ENCODE data around the gene SMG7.

SMG7 gene

GRCh38 chr1:183569141-183569540 is 96.8 kb downstream of the SMG7 start:
- no peak for DNase-seq

- DNase-seq: no peak
Measured at GRCh38 chr1:183569801-183570200, 97.5 kb downstream of the SMG7 start.

GRCh38 chr1:183570451-183570850 is 98.2 kb downstream of the SMG7 start:
- no peak for DNase-seq

- DNase-seq: no peak
Measured at GRCh38 chr1:183571678-183572268, 99.5 kb downstream of the SMG7 start.

GRCh38 chr1:183572721-183573120 is 100.4 kb downstream of the SMG7 start:
- no peak for DNase-seq

- DNase-seq: no peak
Measured at GRCh38 chr1:183575606-183576005, 103.3 kb downstream of the SMG7 start.

- DNase-seq: no peak
Measured at GRCh38 chr1:183576537-183576936, 104.2 kb downstream of the SMG7 start.

- DNase-seq: no peak
Measured at GRCh38 chr1:183577897-183578465, 105.7 kb downstream of the SMG7 start.

- DNase-seq: no peak
Measured at GRCh38 chr1:183578856-183579255, 106.6 kb downstream of the SMG7 start.

GRCh38 chr1:183580281-183580682 is 108.0 kb downstream of the SMG7 start:
- DNase-seq: no peak

GRCh38 chr1:183582021-183582713 is 109.9 kb downstream of the SMG7 start:
- DNase-seq: no peak

- DNase-seq: no peak
Measured at GRCh38 chr1:183583466-183583865, 111.2 kb downstream of the SMG7 start.

GRCh38 chr1:183584147-183584546 is 111.8 kb downstream of the SMG7 start:
- no peak for DNase-seq

GRCh38 chr1:183585038-183585437 is 112.7 kb downstream of the SMG7 start:
- DNase-seq: no peak

GRCh38 chr1:183586455-183586854 is 114.2 kb downstream of the SMG7 start:
- no peak for DNase-seq

GRCh38 chr1:183586926-183587325 is 114.6 kb downstream of the SMG7 start:
- DNase-seq: no peak

GRCh38 chr1:183588827-183589226 is 116.5 kb downstream of the SMG7 start:
- DNase-seq: no peak

GRCh38 chr1:183589384-183589783 is 117.1 kb downstream of the SMG7 start:
- DNase-seq: no peak

GRCh38 chr1:183589874-183590243 is 117.6 kb downstream of the SMG7 start:
- DNase-seq: no peak

GRCh38 chr1:183590244-183591191 is 118.2 kb downstream of the SMG7 start, which contains the start of gene NCF2:
Gene NCF2, minus strand, starts transcription at chr1:183590459. Its CDS starts 130 bp downstream, at chr1:183590329.
- DNase-seq: no peak

GRCh38 chr1:183592733-183593132 is 120.4 kb downstream of the SMG7 start:
- DNase-seq: no peak

- no peak for DNase-seq
Measured at GRCh38 chr1:183593356-183593755, 121.1 kb downstream of the SMG7 start.

- no peak for DNase-seq
Measured at GRCh38 chr1:183595537-183595936, 123.2 kb downstream of the SMG7 start.
